Activated T-helper 17 cell treated with anti-CD3 and anti-CD28 coated beads, Interleukin-2, amount 50 U/mL, for 72 hours (primary cell): Measurements from ENCODE around the gene ELL2. TPM values are rescaled to one million over a fixed set of nuclear protein-coding genes. Genes with fewer than 3 reads are reported as not detected.
"Not testable (repeated sequence)": the region's sequence is repeated elsewhere in the genome, so short reads cannot be mapped to it uniquely, and the experiment has no call there.

Experiments
- ATAC-seq: fragments of 150-1000 bp; cut with Tn5 transposase; replicated peaks from 2 replicates; pipeline ENCODE4 v1.10.0; 2021; ENCODE audit warnings: mild to moderate bottlenecking, moderate library complexity
- H3K27ac Mint-ChIP-seq: one replicate; pipeline ENCODE4 v1.8.0; 2022; ENCODE audit warnings: mixed read lengths
- H3K27me3 Mint-ChIP-seq: one replicate; pipeline ENCODE4 v1.8.0; 2022; ENCODE audit warnings: mixed read lengths
- H3K36me3 Mint-ChIP-seq: one replicate; pipeline ENCODE4 v1.8.0; 2022; ENCODE audit warnings: low read depth, mild to moderate bottlenecking, mixed read lengths
- H3K4me1 Mint-ChIP-seq: one replicate; pipeline ENCODE4 v1.8.0; 2022; ENCODE audit warnings: mixed read lengths
- H3K4me3 Mint-ChIP-seq: one replicate; pipeline ENCODE4 v1.8.0; 2022; ENCODE audit warnings: mild to moderate bottlenecking, mixed read lengths
- H3K9me3 Mint-ChIP-seq: one replicate; pipeline ENCODE4 v1.8.0; 2022; ENCODE audit warnings: mixed read lengths
- total RNA-seq, 2 donors: library from RNA; stranded (reverse); gene quantifications; one replicate each; pipeline ENCODE4 v1.2.3, GENCODE V29; 2022

The ELL2 gene
- total RNA-seq, 2 donors from 2014 or later, result 159 to 172 TPM

- H3K36me3 Mint-ChIP-seq, result peaks cover 6% of the 10 kb centered on the region
- peak; percentile 96 for ATAC-seq
- peak overlapping the region; percentile 66 for H3K4me3 Mint-ChIP-seq
- peaks cover 42% of the 10 kb centered on the region for H3K4me1 Mint-ChIP-seq
- H3K27ac Mint-ChIP-seq, result peak overlapping the region; percentile 90
- H3K27me3 Mint-ChIP-seq, result no peaks in the 10 kb centered on the region
- H3K9me3 Mint-ChIP-seq, result no peaks in the 10 kb centered on the region
Measured at GRCh38 chr5:95858661-95859595, 102.7 kb downstream of the ELL2 start.

- peak overlapping the region; percentile 66 for H3K4me3 Mint-ChIP-seq
- peaks cover 6% of the 10 kb centered on the region for H3K36me3 Mint-ChIP-seq
- no peak for ATAC-seq
- no peaks in the 10 kb centered on the region for H3K9me3 Mint-ChIP-seq
- peaks cover 40% of the 10 kb centered on the region for H3K4me1 Mint-ChIP-seq
- H3K27ac Mint-ChIP-seq, result peak overlapping the region; percentile 90
- H3K27me3 Mint-ChIP-seq, result no peaks in the 10 kb centered on the region
Measured at GRCh38 chr5:95858023-95858461, 103.6 kb downstream of the ELL2 start.

DNA sequence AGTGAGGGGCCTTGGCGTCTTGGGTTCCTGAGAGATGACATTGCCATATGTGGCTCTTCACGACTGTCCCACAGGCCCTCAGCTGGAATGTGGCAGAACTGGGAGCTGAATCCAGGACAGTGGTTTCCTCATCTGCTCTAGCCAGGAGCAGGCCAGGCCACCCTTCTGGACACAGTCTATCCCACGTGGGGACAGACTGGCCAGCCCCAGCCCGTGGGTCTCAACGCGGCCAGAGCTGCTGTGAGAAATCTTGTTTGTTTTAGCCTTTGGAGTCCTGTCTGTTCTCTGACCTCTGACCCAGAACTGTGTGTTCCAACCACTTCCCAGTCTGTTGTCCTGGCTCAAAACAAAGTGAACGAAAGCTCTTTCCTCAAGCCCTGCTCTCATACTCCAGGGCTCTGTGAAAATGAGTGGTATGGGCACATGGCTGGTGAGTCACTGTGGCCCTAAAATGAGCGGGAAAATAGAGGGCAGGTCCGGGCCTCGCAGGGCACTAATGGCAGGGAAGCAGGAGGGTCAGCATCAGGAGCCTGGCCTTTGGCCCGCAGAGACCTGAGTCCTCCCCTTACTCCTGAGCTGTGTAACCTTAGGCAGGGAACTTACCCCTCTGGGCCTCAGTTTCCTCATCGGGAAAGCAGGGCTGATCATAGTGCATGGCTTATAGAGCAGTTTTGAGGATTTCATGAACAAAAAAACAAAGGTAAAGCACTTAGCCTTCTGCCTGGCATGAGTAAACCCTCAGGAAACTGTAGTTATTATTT lies 104.3 kb downstream of the ELL2 start:
- ATAC-seq, result no peak
- Mint-ChIP-seq H3K27ac (peak overlapping the region; percentile 23), H3K27me3 (no peaks in the 10 kb centered on the region), H3K4me3 (no peak overlapping the region), H3K36me3 (peaks cover 6% of the 10 kb centered on the region), H3K4me1 (peaks cover 34% of the 10 kb centered on the region), H3K9me3 (no peaks in the 10 kb centered on the region)

- ATAC-seq, result no peak
- H3K9me3 Mint-ChIP-seq, result no peaks in the 10 kb centered on the region
- H3K4me1 Mint-ChIP-seq, result peaks cover 29% of the 10 kb centered on the region
- no peak overlapping the region for H3K4me3 Mint-ChIP-seq
- peak overlapping the region; percentile 15 for H3K27ac Mint-ChIP-seq
- H3K27me3 Mint-ChIP-seq, result no peaks in the 10 kb centered on the region
- H3K36me3 Mint-ChIP-seq, result peaks cover 6% of the 10 kb centered on the region
Measured at GRCh38 chr5:95856501-95856981, 105.1 kb downstream of the ELL2 start.

- no peaks in the 10 kb centered on the region for H3K9me3 Mint-ChIP-seq
- H3K27me3 Mint-ChIP-seq, result no peaks in the 10 kb centered on the region
- no peaks in the 10 kb centered on the region for H3K36me3 Mint-ChIP-seq
- H3K4me1 Mint-ChIP-seq, result peaks cover 6% of the 10 kb centered on the region
- no peak overlapping the region for H3K27ac Mint-ChIP-seq
- no peak for ATAC-seq
- H3K4me3 Mint-ChIP-seq, result no peak overlapping the region
Measured at GRCh38 chr5:95853490-95853889, 108.2 kb downstream of the ELL2 start.

- no peak for ATAC-seq
- H3K4me1 Mint-ChIP-seq, result no peaks in the 10 kb centered on the region
- no peaks in the 10 kb centered on the region for H3K36me3 Mint-ChIP-seq
- H3K27ac Mint-ChIP-seq, result no peak overlapping the region
- H3K27me3 Mint-ChIP-seq, result no peaks in the 10 kb centered on the region
- H3K4me3 Mint-ChIP-seq, result no peak overlapping the region
- no peaks in the 10 kb centered on the region for H3K9me3 Mint-ChIP-seq
Measured at GRCh38 chr5:95852567-95852966, 109.1 kb downstream of the ELL2 start.

DNA sequence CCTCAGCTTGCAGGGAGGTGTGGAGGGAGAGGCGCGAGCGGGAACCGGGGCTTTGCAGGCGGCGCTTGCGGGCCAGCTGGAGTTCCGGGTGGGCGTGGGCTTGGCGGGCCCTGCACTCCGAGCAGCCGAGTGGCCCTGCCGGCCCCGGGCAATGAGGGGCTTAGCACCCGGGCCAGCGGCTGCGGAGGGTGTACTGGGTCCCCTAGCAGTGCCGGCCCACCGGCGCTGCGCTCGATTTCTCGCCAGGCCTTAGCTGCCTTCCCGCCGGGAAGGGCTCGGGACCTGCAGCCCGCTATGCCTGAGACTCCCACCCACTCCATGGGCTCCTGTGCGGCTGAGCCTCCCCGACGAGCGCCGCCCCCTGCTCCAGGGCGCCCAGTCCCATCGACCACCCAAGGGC lies 110.5 kb downstream of the ELL2 start:
- not testable (repeated sequence) for H3K27me3 Mint-ChIP-seq, H3K36me3 Mint-ChIP-seq, ATAC-seq, H3K4me1 Mint-ChIP-seq, H3K9me3 Mint-ChIP-seq, H3K27ac Mint-ChIP-seq, H3K4me3 Mint-ChIP-seq

DNA sequence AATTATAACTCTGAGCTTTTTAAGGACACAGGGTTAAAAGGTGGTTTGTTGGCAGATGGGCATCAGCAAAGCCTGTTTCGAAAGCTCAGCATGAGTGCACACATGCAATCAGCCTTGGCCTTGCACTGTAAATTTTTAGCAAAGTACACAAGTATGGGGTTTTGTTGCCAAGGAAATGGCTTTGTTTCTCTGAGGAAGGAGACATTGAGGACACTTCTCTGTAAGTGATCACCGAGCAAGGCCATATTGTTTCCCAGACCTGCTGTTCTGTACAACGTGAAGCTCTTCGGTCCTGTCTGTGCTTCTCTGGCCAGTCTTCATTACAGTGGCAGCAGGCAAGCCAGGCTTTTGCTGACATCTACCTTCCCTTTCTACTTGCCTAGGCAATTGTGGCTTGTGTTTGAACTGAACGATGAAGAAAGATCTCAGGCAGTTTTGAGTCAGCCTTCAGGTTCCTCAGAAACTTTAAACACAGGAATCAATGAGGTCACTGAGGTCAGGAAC lies 111.2 kb downstream of the ELL2 start:
- Mint-ChIP-seq H3K36me3 (no peaks in the 10 kb centered on the region), H3K27ac (no peak overlapping the region), H3K9me3 (no peaks in the 10 kb centered on the region), H3K27me3 (no peaks in the 10 kb centered on the region), H3K4me1 (no peaks in the 10 kb centered on the region), H3K4me3 (no peak overlapping the region)
- ATAC-seq, result peak; percentile 32

DNA sequence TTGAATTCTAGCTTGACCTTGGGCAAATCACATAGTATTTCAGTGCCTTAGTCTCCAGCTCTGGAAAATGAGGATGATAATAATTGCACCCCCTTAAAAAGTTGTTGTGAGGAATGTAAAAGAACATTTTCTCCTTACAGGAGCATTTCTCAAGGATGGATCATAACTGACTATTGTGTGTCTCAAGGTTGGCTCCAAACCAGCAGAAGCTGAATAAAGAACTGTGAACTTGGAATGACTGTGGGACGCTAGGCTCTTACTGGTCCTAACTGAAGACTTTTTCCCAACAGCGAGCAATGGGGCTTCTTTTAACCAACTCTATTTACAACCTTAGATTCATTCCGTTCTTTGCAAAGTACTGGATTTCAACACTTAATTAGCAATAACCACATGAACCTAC lies 113.0 kb downstream of the ELL2 start:
- Mint-ChIP-seq H3K4me3 (no peak overlapping the region), H3K9me3 (no peaks in the 10 kb centered on the region), H3K36me3 (no peaks in the 10 kb centered on the region), H3K27ac (no peak overlapping the region), H3K4me1 (no peaks in the 10 kb centered on the region), H3K27me3 (no peaks in the 10 kb centered on the region)
- no peak for ATAC-seq

DNA sequence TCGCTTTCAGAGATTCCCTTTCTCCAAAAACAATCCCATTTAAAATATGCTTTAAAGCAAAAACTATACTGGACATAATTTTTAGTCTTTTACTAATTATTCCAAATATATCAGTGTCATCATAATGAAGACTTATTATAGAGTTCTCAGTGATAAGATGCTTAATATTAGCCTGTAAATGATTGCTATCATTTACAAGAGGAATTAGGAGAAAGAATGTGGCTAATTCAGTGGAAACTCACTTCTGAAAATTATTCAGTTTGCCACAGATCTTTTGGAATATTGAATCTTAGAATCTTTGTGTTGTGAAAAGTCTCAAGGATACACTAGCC lies 114.4 kb downstream of the ELL2 start:
- no peak for ATAC-seq
- Mint-ChIP-seq H3K9me3 (no peaks in the 10 kb centered on the region), H3K27me3 (no peaks in the 10 kb centered on the region), H3K4me3 (no peak overlapping the region), H3K36me3 (no peaks in the 10 kb centered on the region), H3K27ac (no peak overlapping the region), H3K4me1 (peaks cover 11% of the 10 kb centered on the region)

DNA sequence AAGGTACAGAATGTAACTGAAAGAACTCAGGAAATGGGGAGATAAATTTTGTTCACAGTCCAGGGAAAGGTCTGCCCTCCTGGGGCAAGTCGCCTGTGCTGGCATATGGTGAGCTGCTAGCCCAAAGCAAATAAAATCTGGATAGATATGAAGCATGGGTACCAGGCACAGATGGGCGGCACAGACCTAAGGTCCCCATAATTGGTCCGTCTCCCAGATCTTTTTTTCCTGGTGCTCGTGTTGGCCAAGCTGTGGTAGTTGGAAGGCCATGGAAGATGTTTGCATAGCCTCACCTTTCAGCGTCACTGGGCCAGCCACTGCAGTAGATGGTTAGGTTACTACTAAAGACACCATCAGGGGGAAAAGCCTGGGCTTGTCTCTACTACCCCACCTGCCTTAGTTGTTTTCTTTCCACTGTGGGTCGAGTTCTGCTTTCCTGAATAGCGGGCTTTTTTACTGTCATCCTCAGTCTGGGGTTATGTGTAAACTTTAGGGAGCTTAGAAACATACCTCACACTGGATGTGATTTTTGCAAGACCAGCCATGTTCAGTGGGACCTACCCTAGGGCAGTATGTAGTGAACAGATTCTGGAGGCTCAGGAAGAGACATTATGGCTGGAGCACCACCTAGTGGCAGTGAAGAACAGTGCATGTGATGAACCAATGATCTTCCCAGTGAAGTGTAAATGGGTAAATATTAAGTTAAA lies 114.9 kb downstream of the ELL2 start:
- Mint-ChIP-seq H3K9me3 (no peaks in the 10 kb centered on the region), H3K4me1 (peaks cover 11% of the 10 kb centered on the region), H3K27me3 (no peaks in the 10 kb centered on the region), H3K4me3 (no peak overlapping the region), H3K36me3 (no peaks in the 10 kb centered on the region), H3K27ac (no peak overlapping the region)
- peak; percentile 30 for ATAC-seq

DNA sequence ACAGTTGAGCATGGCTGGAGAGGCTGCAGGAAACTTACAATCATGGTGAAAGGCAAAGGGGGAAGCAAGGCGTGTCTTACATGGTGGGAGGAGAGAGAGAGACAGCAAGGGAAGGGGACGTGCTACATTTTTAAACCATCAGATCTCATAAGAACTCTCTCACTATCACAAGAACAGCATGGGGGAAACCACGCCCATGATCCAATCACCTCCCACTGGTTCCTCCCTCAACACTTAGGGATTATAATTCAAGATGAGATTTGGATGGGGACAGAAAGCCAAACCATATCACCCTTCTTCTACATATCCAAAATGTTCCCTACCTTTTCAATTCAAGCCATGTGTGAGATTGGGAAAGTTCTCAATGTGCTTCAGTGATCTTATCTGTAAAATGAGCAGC lies 116.3 kb downstream of the ELL2 start:
- Mint-ChIP-seq H3K9me3 (no peaks in the 10 kb centered on the region), H3K4me3 (no peak overlapping the region), H3K4me1 (peaks cover 11% of the 10 kb centered on the region), H3K27me3 (no peaks in the 10 kb centered on the region), H3K27ac (no peak overlapping the region), H3K36me3 (no peaks in the 10 kb centered on the region)
- no peak for ATAC-seq

GRCh38 chr5:95843733-95844223 lies 117.9 kb downstream of the ELL2 start:
- H3K4me3 Mint-ChIP-seq, result peak overlapping the region; percentile 67
- H3K9me3 Mint-ChIP-seq, result no peaks in the 10 kb centered on the region
- H3K27ac Mint-ChIP-seq, result peak overlapping the region; percentile 92
- H3K27me3 Mint-ChIP-seq, result no peaks in the 10 kb centered on the region
- peaks cover 11% of the 10 kb centered on the region for H3K4me1 Mint-ChIP-seq
- H3K36me3 Mint-ChIP-seq, result no peaks in the 10 kb centered on the region
- ATAC-seq, result no peak

- peak overlapping the region; percentile 67 for H3K4me3 Mint-ChIP-seq
- H3K9me3 Mint-ChIP-seq, result no peaks in the 10 kb centered on the region
- peaks cover 11% of the 10 kb centered on the region for H3K4me1 Mint-ChIP-seq
- no peaks in the 10 kb centered on the region for H3K36me3 Mint-ChIP-seq
- peak; percentile 92 for ATAC-seq
- H3K27me3 Mint-ChIP-seq, result no peaks in the 10 kb centered on the region
- peak overlapping the region; percentile 92 for H3K27ac Mint-ChIP-seq
Measured at GRCh38 chr5:95842854-95843544, 118.7 kb downstream of the ELL2 start.
